A673 (cell line): ENCODE data around the gene ZNF232. TPM values are rescaled to one million over a fixed set of nuclear protein-coding genes. Genes with fewer than 3 reads are reported as not detected.
"Not testable (repeated sequence)": the region's sequence is repeated elsewhere in the genome, so short reads cannot be mapped to it uniquely, and the experiment has no call there.

ENCODE experiments used
- BruUV-seq: library from RNA; stranded (reverse); fragments of 400-500 nt; replicated peaks from 2 replicates; lab custom pipeline; 2021; lab: Mats Ljungman, UMichigan
- CTCF ChIA-PET: fragments of 300-600 bp; sonication (Branson Sonifier 250); formaldehyde crosslinking; loops from one replicate; lab custom pipeline; 2022; ENCODE audit warnings: antibody characterized with exemption; lab: Charles Lee
- POLR2A ChIA-PET: fragments of 300-600 bp; sonication (Branson Sonifier 250); formaldehyde crosslinking; loops from one replicate; lab custom pipeline; 2022; ENCODE audit warnings: antibody characterized with exemption; ENCODE audit not compliant: low non-redundant PET; lab: Charles Lee
- DNase-seq: peaks from one replicate; pipeline ENCODE4 v3.0.0-alpha.2; 2015; ENCODE audit warnings: low spot score
- H3K27ac ChIP-seq: fragments of 200-600 bp; sonication (generic); 2 replicates; pipeline ENCODE4 v1.5.1; 2016; ENCODE audit warnings: mixed run types, low read depth, mild to moderate bottlenecking, mixed read lengths, antibody characterized with exemption, low read length; ENCODE audit not compliant: poor library complexity, severe bottlenecking
- H3K27me3 ChIP-seq: fragments of 200-600 bp; sonication (generic); replicated peaks from 2 replicates; pipeline ENCODE4 v1.6.1; 2017; ENCODE audit warnings: mixed run types, low read depth, mild to moderate bottlenecking, mixed read lengths, antibody characterized with exemption, low read length; ENCODE audit not compliant: insufficient read depth, poor library complexity
- H3K36me3 ChIP-seq: fragments of 200-600 bp; sonication (generic); 2 replicates; pipeline ENCODE4 v1.6.1; 2016; ENCODE audit warnings: mixed run types, mild to moderate bottlenecking, mixed read lengths, antibody characterized with exemption, low read length; ENCODE audit not compliant: insufficient read depth, poor library complexity, severe bottlenecking
- H3K4me1 ChIP-seq: fragments of 200-600 bp; sonication (generic); 2 replicates; pipeline ENCODE4 v1.6.1; 2017; ENCODE audit warnings: mixed run types, mild to moderate bottlenecking, mixed read lengths, antibody characterized with exemption, low read length; ENCODE audit not compliant: insufficient read depth, poor library complexity, severe bottlenecking
- H3K4me3 ChIP-seq: fragments of 200-600 bp; sonication (generic); 2 replicates; pipeline ENCODE4 v1.5.1; 2016; ENCODE audit warnings: low read depth, mixed run types, mild to moderate bottlenecking, mixed read lengths, low read length; ENCODE audit not compliant: poor library complexity, severe bottlenecking
- H3K9me3 ChIP-seq: fragments of 200-600 bp; sonication (generic); 2 replicates; pipeline ENCODE4 v1.6.1; 2016; ENCODE audit warnings: mixed run types, low read depth, mild to moderate bottlenecking, mixed read lengths, antibody characterized with exemption, low read length; ENCODE audit not compliant: poor library complexity, severe bottlenecking
- EZH2 ChIP-seq: fragments of 200-600 bp; sonication (generic); IDR thresholded peaks from 2 replicates; pipeline ENCODE4 v1.6.1; 2017; ENCODE audit warnings: borderline replicate concordance, low read depth, mild to moderate bottlenecking, mixed read lengths, antibody characterized with exemption, low read length; ENCODE audit not compliant: poor library complexity, severe bottlenecking
- intact Hi-C: fragments of 100-400 bp; cut with micrococcal nuclease; formaldehyde crosslinking; loops from one replicate; pipeline ENCODE4 v1.10.0; 2022; ENCODE audit not compliant: unreplicated experiment
- total RNA-seq: library from RNA; stranded (reverse); gene quantifications from 2 replicates; pipeline ENCODE4 v1.2.3, GENCODE V29; 2021
- TF ChIP-seq, protein P1 (sequence below): fragments of 300-800, 200-600 bp; sonication (generic); conservative IDR thresholded peaks from 2 replicates; pipeline ENCODE4 v1.5.1; 2017; ENCODE audit warnings: low read depth, mild to moderate bottlenecking, antibody characterized with exemption, low read length, moderate library complexity, mixed read lengths

ZNF232 gene
- total RNA-seq, 1 experiment from 2014 or later = 28.1 TPM

GRCh38 chr17:5129770-5130169 lies 18.1 kb upstream of the ZNF232 start:
- H3K4me3 ChIP-seq, H3K9me3 ChIP-seq, POLR2A ChIA-PET, H3K27me3 ChIP-seq, H3K27ac ChIP-seq, CTCF ChIA-PET, intact Hi-C loops, DNase-seq, BruUV-seq, H3K36me3 ChIP-seq, H3K4me1 ChIP-seq: not testable (repeated sequence)

DNA sequence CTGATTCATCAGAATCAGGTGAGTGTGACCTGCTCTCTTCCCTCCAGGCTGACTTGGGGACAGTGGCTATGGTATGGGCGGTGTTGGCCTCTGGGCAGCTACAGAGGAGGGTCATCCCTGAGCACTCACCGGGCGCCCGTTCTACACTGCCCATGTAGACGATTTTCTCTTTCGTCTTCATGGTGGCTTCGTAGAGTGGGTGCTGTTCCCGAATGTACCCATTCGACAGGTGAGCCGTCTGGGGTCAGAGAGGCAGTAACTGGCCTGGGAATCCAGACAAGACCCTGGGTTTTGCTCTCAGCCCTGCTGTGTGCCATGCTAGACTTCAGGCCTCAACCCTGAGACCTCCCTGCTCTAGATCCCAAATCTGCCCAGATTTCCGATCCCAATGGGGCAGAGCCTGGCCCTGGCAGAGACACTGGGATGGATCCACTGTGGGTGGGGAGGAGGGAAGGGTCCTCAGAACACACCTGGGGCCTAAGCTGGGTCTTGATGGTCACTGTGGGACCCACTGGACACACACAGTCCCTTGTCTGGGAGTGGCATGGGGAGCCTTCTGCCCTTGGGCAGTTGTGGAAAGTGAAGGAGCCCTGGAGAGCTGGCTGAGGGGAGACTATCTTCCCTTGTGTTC lies 17.3 kb upstream of the ZNF232 start:
- CTCF ChIA-PET = no interaction called here
- no peak for DNase-seq
- no peaks in the 10 kb centered on the region for H3K27me3 ChIP-seq
- no peak overlapping the region for H3K27ac ChIP-seq
- no peaks in the 10 kb centered on the region for H3K36me3 ChIP-seq
- intact Hi-C loops = no loop called here
- no TSS peak for BruUV-seq
- H3K4me1 ChIP-seq = no peaks in the 10 kb centered on the region
- H3K9me3 ChIP-seq = no peaks in the 10 kb centered on the region
- no peak overlapping the region for H3K4me3 ChIP-seq
- POLR2A ChIA-PET = no interaction called here
- no peak for TF ChIP-seq EZH2
- TF ChIP-seq, protein P1, sequence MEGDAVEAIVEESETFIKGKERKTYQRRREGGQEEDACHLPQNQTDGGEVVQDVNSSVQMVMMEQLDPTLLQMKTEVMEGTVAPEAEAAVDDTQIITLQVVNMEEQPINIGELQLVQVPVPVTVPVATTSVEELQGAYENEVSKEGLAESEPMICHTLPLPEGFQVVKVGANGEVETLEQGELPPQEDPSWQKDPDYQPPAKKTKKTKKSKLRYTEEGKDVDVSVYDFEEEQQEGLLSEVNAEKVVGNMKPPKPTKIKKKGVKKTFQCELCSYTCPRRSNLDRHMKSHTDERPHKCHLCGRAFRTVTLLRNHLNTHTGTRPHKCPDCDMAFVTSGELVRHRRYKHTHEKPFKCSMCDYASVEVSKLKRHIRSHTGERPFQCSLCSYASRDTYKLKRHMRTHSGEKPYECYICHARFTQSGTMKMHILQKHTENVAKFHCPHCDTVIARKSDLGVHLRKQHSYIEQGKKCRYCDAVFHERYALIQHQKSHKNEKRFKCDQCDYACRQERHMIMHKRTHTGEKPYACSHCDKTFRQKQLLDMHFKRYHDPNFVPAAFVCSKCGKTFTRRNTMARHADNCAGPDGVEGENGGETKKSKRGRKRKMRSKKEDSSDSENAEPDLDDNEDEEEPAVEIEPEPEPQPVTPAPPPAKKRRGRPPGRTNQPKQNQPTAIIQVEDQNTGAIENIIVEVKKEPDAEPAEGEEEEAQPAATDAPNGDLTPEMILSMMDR = no peak

- CTCF ChIA-PET, H3K27ac ChIP-seq, H3K9me3 ChIP-seq, H3K4me1 ChIP-seq, DNase-seq, BruUV-seq, H3K27me3 ChIP-seq, H3K36me3 ChIP-seq, H3K4me3 ChIP-seq, intact Hi-C loops: not testable (repeated sequence)
- POLR2A ChIA-PET = interaction anchor here (0.6 kb wide), 1 partner anchor 923 kb away, joined by 8 read pairs; no protein-coding TSS in a partner anchor
These were observed 16.7 kb upstream of the ZNF232 start for GRCh38 chr17:5128387-5128786.

DNA sequence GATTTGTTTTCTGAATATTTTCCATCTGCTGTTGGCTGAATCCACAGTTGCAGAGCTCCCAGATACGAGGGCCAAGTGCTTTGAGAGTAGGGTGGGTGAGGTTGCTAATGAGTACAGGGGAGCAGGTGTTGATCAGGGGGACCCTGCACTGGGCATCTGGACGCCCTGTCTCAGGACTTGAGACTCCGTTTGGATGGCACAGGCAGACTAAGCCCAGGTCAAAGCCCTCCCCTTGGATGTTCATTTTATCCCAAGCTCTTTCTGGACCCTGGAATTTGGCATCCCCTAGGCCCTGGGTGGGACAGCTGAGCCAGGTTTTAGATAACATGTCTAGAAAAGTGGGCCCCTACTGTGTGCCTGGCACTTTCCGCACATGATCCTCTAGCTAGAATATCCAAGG lies 16.2 kb upstream of the ZNF232 start:
- ChIA-PET CTCF (no interaction called here), POLR2A (interaction anchor here (0.6 kb wide), 1 partner anchor 922 kb away, joined by 8 read pairs; no protein-coding TSS in a partner anchor)
- Histone ChIP-seq H3K27me3 (no peaks in the 10 kb centered on the region), H3K4me3 (no peak overlapping the region), H3K9me3 (no peaks in the 10 kb centered on the region), H3K4me1 (no peaks in the 10 kb centered on the region), H3K27ac (no peak overlapping the region), H3K36me3 (no peaks in the 10 kb centered on the region)
- TF ChIP-seq, protein P1 = no peak
- no peak for TF ChIP-seq EZH2
- DNase-seq = no peak
- no TSS peak for BruUV-seq
- intact Hi-C loops = no loop called here
